H1 (cell line): ENCODE data around the gene LDLRAD4. TPM values are rescaled to one million over a fixed set of nuclear protein-coding genes. Genes with fewer than 3 reads are reported as not detected.

Experiments used
- CTCF ChIA-PET: fragments of 300-600 bp; sonication (Branson Sonifier 250); formaldehyde crosslinking; loops from one replicate; lab custom pipeline; 2021; ENCODE audit not compliant: partially characterized antibody; lab: Charles Lee
- POLR2A ChIA-PET: fragments of 300-600 bp; sonication (Branson Sonifier 250); formaldehyde crosslinking; loops from one replicate; lab custom pipeline; 2021; ENCODE audit warnings: inconsistent platforms; ENCODE audit not compliant: partially characterized antibody; lab: Charles Lee
- DNase-seq, 2 experiments: peaks; one replicate each; pipeline versions ENCODE4 v3.0.0 to v3.0.0-alpha.2; 2010 to 2022; ENCODE audit warnings: low spot score in 2 of 2, low read depth in 1 of 2, mixed read lengths in 1 of 2
- FAIRE-seq: peaks from 2 replicates; lab custom pipeline; 2011; peaks lifted over from hg19 to GRCh38; lab: Jason Lieb, UNC
- H2AFZ ChIP-seq: 2 replicates; pipeline ENCODE4 v1.8.1; 2012; ENCODE audit warnings: low read length, inconsistent platforms
- H2AK5ac ChIP-seq: 2 replicates; pipeline ENCODE4 v1.6.1; 2013; ENCODE audit warnings: low read depth, low read length
- H2BK120ac ChIP-seq: replicated peaks from 2 replicates; pipeline ENCODE3; 2013; ENCODE audit warnings: low read depth, low read length, inconsistent platforms
- H2BK12ac ChIP-seq: 2 replicates; pipeline ENCODE4 v1.6.1; 2013; ENCODE audit warnings: low read depth, low read length
- H2BK15ac ChIP-seq: 2 replicates; pipeline ENCODE4 v1.6.1; 2013; ENCODE audit warnings: low read length
- H2BK20ac ChIP-seq: 2 replicates; pipeline ENCODE4 v1.6.1; 2013; ENCODE audit warnings: low read length
- H2BK5ac ChIP-seq: 2 replicates; pipeline ENCODE4 v1.6.1; 2013; ENCODE audit warnings: low read depth, low read length
- H3K14ac ChIP-seq: 2 replicates; pipeline ENCODE4 v1.6.1; 2013; ENCODE audit warnings: inconsistent platforms; ENCODE audit not compliant: insufficient read length
- H3K18ac ChIP-seq: 2 replicates; pipeline ENCODE4 v1.6.1; 2013; ENCODE audit warnings: low read length; ENCODE audit errors: extremely low read depth
- H3K23ac ChIP-seq: 2 replicates; pipeline ENCODE4 v1.6.1; 2013; ENCODE audit warnings: inconsistent platforms; ENCODE audit not compliant: insufficient read length
- H3K23me2 ChIP-seq: 2 replicates; pipeline ENCODE4 v1.6.1; 2013; ENCODE audit warnings: low read depth, low read length
- H3K27ac ChIP-seq: 2 replicates; pipeline ENCODE4 v1.6.1; 2011; ENCODE audit warnings: low read depth, low read length, inconsistent platforms
- H3K27me3 ChIP-seq, 4 experiments: replicated peaks in 1 of 4; 1 replicate in 1 of 4; 2 replicates in 3 of 4; pipeline versions ENCODE4 v1.6.1 to v1.8.1; 2011 to 2013; ENCODE audit warnings: low read length in 3 of 4, mild to moderate bottlenecking in 3 of 4, inconsistent platforms in 2 of 4, mixed read lengths in 2 of 4, moderate library complexity in 1 of 4; ENCODE audit not compliant: control insufficient read depth in 3 of 4, insufficient read depth in 3 of 4; ENCODE audit errors: extremely low read depth in 1 of 4
- H3K36me3 ChIP-seq, 4 experiments: 2 replicates each; pipeline versions ENCODE4 v1.6.1 to v1.8.1; 2011 to 2013; ENCODE audit warnings: mild to moderate bottlenecking in 4 of 4, low read length in 3 of 4, moderate library complexity in 2 of 4, control low read depth in 1 of 4, inconsistent platforms in 1 of 4; ENCODE audit not compliant: insufficient read depth in 4 of 4, control insufficient read depth in 2 of 4
- H3K4ac ChIP-seq: replicated peaks from 2 replicates; pipeline ENCODE3; 2013; ENCODE audit warnings: low read length, low read depth, mixed read lengths, inconsistent platforms; ENCODE audit not compliant: insufficient read length
- H3K4me1 ChIP-seq, 4 experiments: replicated peaks in 1 of 4; 1 replicate in 1 of 4; 2 replicates in 3 of 4; pipeline versions ENCODE4 v1.6.1 to v1.8.1; 2011 to 2013; ENCODE audit warnings: low read length in 3 of 4, inconsistent platforms in 2 of 4, mixed read lengths in 1 of 4; ENCODE audit not compliant: insufficient read depth in 4 of 4, control insufficient read depth in 3 of 4
- H3K4me2 ChIP-seq, 2 experiments: 2 replicates each; pipeline versions ENCODE4 v1.6.1 to v1.8.1; 2011 to 2013; ENCODE audit warnings: low read depth in 2 of 2, low read length in 2 of 2, control low read depth in 1 of 2, inconsistent platforms in 1 of 2, mild to moderate bottlenecking in 1 of 2; ENCODE audit not compliant: insufficient read depth in 1 of 2
- H3K4me3 ChIP-seq, 4 experiments: fragments of 200-600, 300-600 bp in 1 of 4; sonication (generic), shearing (Covaris generic), sonication (Bioruptor Twin) in 1 of 4; 2 replicates each; pipeline versions ENCODE4 v1.5.1 to v1.8.1; 2011 to 2016; ENCODE audit warnings: low read length in 4 of 4, low read depth in 3 of 4, control low read depth in 2 of 4, inconsistent platforms in 2 of 4, mild to moderate bottlenecking in 2 of 4, mixed read lengths in 1 of 4, moderate library complexity in 1 of 4; ENCODE audit not compliant: insufficient read depth in 2 of 4; ENCODE audit errors: extremely low read depth in 1 of 4
- H3K56ac ChIP-seq: replicated peaks from 2 replicates; pipeline ENCODE3; 2013; ENCODE audit warnings: low read depth, mild to moderate bottlenecking, mixed read lengths, low read length, inconsistent platforms; ENCODE audit not compliant: insufficient read length
- H3K79me1 ChIP-seq: 2 replicates; pipeline ENCODE4 v1.6.1; 2013; ENCODE audit warnings: low read depth, low read length, control low read depth
- H3K79me2 ChIP-seq, 2 experiments: 2 replicates each; pipeline versions ENCODE4 v1.6.1 to v1.8.1; 2012 to 2013; ENCODE audit warnings: low read length in 2 of 2, mild to moderate bottlenecking in 2 of 2, inconsistent platforms in 1 of 2; ENCODE audit not compliant: insufficient read depth in 2 of 2, control insufficient read depth in 1 of 2
- H3K9ac ChIP-seq, 4 experiments: replicated peaks in 1 of 4; 1 replicate in 1 of 4; 2 replicates in 3 of 4; pipeline versions ENCODE4 v1.6.1 to v1.8.1; 2011 to 2013; ENCODE audit warnings: low read depth in 3 of 4, low read length in 3 of 4, control low read depth in 2 of 4, mild to moderate bottlenecking in 2 of 4, moderate library complexity in 2 of 4, inconsistent platforms in 1 of 4; ENCODE audit errors: extremely low read depth in 1 of 4
- H3K9me3 ChIP-seq, 2 experiments: 2 replicates each; pipeline versions ENCODE4 v1.6.1 to v1.8.1; 2012 to 2013; ENCODE audit warnings: mild to moderate bottlenecking in 2 of 2, moderate library complexity in 2 of 2, control low read depth in 1 of 2, inconsistent platforms in 1 of 2, low read depth in 1 of 2, low read length in 1 of 2, mixed read lengths in 1 of 2; ENCODE audit not compliant: insufficient read depth in 2 of 2
- H4K20me1 ChIP-seq, 2 experiments: replicated peaks in 1 of 2; 2 replicates each; pipeline versions ENCODE3 to v1.8.1; 2011 to 2013; ENCODE audit warnings: inconsistent platforms in 2 of 2, low read length in 2 of 2, mild to moderate bottlenecking in 1 of 2; ENCODE audit not compliant: insufficient read depth in 2 of 2, control insufficient read depth in 1 of 2
- H4K5ac ChIP-seq: 2 replicates; pipeline ENCODE4 v1.6.1; 2013; ENCODE audit warnings: low read length, low read depth, mixed read lengths, inconsistent platforms; ENCODE audit not compliant: insufficient read length
- H4K8ac ChIP-seq: 2 replicates; pipeline ENCODE4 v1.8.0; 2013; ENCODE audit warnings: mild to moderate bottlenecking, moderate library complexity, low read length, inconsistent platforms; ENCODE audit not compliant: insufficient read depth; ENCODE audit errors: extremely low read depth
- H4K91ac ChIP-seq: replicated peaks from 2 replicates; pipeline ENCODE3; 2013; ENCODE audit warnings: low read length, mixed read lengths, inconsistent platforms; ENCODE audit not compliant: insufficient read length
- GABPA ChIP-seq: IDR thresholded peaks from 2 replicates; pipeline ENCODE4 v1.6.1; 2011; ENCODE audit warnings: mild to moderate bottlenecking, low read length, moderate library complexity, borderline replicate concordance; ENCODE audit not compliant: insufficient read depth
- JUND ChIP-seq: IDR thresholded peaks from 2 replicates; pipeline ENCODE4 v1.6.1; 2011; ENCODE audit warnings: mild to moderate bottlenecking, improper control_type of control experiment, low read length
- NANOG ChIP-seq: IDR thresholded peaks from 2 replicates; pipeline ENCODE4 v1.6.1; 2011; ENCODE audit warnings: low read length, low read depth, mild to moderate bottlenecking, inconsistent platforms; ENCODE audit not compliant: insufficient read depth, poor library complexity, severe bottlenecking
- POLR2AphosphoS5 ChIP-seq: IDR thresholded peaks from 2 replicates; pipeline ENCODE4 v1.6.1; 2011; ENCODE audit warnings: low read depth, low read length
- SIX5 ChIP-seq: IDR thresholded peaks from 2 replicates; pipeline ENCODE4 v1.6.1; 2011; ENCODE audit warnings: mild to moderate bottlenecking, low read depth, low read length
- SP1 ChIP-seq: IDR thresholded peaks from 2 replicates; pipeline ENCODE4 v1.6.1; 2011; ENCODE audit warnings: low read depth, low read length
- TBP ChIP-seq: IDR thresholded peaks from 2 replicates; pipeline ENCODE4 v1.6.1; 2011; ENCODE audit warnings: low read depth, low read length, improper control_type of control experiment
- WGBS, 2 experiments: shearing (Covaris generic) in 1 of 2; methylation state at CpG; one replicate each; pipeline versions ENCODE4 v1.1.6 to v1.1.7; 2013 to 2015; ENCODE audit warnings: low lambda C conversion rate in 2 of 2, mixed read lengths in 2 of 2, inconsistent platforms in 1 of 2, low coverage in 1 of 2, missing lambda C conversion rate in 1 of 2; ENCODE audit not compliant: insufficient replicate concordance in 2 of 2, insufficient coverage in 1 of 2, insufficient read length in 1 of 2; ENCODE audit errors: extremely low coverage in 1 of 2, missing lambda C conversion rate in 1 of 2; 5-methylcytosine and 5-hydroxymethylcytosine counted together
- polyA plus RNA-seq, 7 experiments: library from polyadenylated mRNA; depleted of rRNA in 3 of 7; stranded (reverse) in 5 of 7; unstranded in 2 of 7; fragments of >200 nt in 5 of 7; fragments of 200-250 nt in 2 of 7; gene quantifications; 1 replicate in 5 of 7; 2 replicates in 1 of 7; 4 replicates in 1 of 7; pipeline versions ENCODE4 v1.2.1 to v1.2.3, GENCODE V29; 2011 to 2013; ENCODE audit warnings: missing spikeins in 2 of 7, mixed read lengths in 2 of 7
- total RNA-seq: library from RNA; stranded (reverse); fragmentation: NEBNext Ultra II Directional; extraction: Animal tissue kit (Norgen Biotek cat#: 25700); gene quantifications from 2 replicates; pipeline ENCODE4 v1.2.1, GENCODE V29; 2021

LDLRAD4 gene
- total and polyA plus RNA-seq, 2 of the 8 experiments (the other 6 are each of a cell fraction or from before 2014, with no cell fraction given) = 0.77 to 1.4 TPM

DNA sequence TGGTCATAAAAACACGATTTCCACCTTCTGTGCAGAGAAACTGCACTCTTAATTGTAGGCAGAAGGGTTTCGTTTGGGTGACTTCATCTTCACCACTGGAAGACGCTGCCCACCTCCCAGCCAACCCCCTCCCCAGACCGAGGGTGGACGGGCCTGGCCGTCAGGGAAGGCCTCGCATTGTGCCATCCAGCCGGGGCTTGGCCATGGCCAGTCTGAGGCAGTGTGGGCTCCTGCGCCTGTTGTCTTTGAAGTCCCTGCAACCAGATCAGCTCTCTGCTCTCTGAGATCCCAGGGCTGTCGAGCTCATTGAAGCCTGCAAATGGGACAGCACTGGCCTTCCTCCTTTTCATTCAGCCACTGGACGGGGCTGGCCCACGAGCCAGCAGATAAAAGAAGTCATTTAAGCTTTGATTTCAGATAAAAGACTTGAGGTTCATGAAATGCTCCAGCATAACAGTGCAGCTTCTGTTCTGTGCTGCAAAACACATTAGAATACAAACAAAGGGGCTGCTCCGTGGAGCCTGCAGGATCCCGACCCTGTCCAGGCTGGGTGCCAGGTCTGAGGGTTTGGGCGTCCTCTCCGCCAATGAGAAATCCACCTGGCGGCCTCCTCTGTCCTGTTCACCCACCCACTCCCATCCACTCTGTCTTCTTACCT is 253.5 kb downstream of the LDLRAD4 start:
- H4K8ac ChIP-seq = no peak overlapping the region; the same call in 1 of the 2 replicates
- H3K4me1 ChIP-seq = peaks cover 0 to 3% (median 2%) of the 10 kb centered on the region in 4 experiments; a peak in 4 of 7 replicates
- no peak overlapping the region for H3K27ac ChIP-seq
- no peak overlapping the region for H2AFZ ChIP-seq
- no peaks in the 10 kb centered on the region for H3K36me3 ChIP-seq
- no peak overlapping the region for H3K14ac ChIP-seq
- no peaks in the 10 kb centered on the region for H3K27me3 ChIP-seq
- H3K9ac ChIP-seq = no peak overlapping the region
- H2BK12ac ChIP-seq = no peak overlapping the region
- H3K4me2 ChIP-seq = no peak overlapping the region
- ChIA-PET CTCF (interaction anchor here (1.0 to 1.6 kb wide), 2 partner anchors 12 to 47 kb away, joined by 3 to 4 read pairs; no protein-coding TSS in a partner anchor), POLR2A (no interaction called here)
- no peak overlapping the region for H3K4ac ChIP-seq
- H3K9me3 ChIP-seq = no peaks in the 10 kb centered on the region
- H3K79me2 ChIP-seq = no peaks in the 10 kb centered on the region
- no peak for TF ChIP-seq TBP
- no peak for TF ChIP-seq SIX5
- TF ChIP-seq SP1 = no peak
- no peak for TF ChIP-seq NANOG
- no peak for TF ChIP-seq JUND
- TF ChIP-seq GABPA = no peak
- no peak for TF ChIP-seq POLR2AphosphoS5
- TF ChIP-seq, all 59 proteins: peak for 0
- H3K56ac ChIP-seq = no peak overlapping the region
- no peak overlapping the region for H3K4me3 ChIP-seq
- DNase-seq = no peak
- H4K20me1 ChIP-seq = no peaks in the 10 kb centered on the region
- H2BK120ac ChIP-seq = no peak overlapping the region
- no peak overlapping the region for H4K91ac ChIP-seq
- WGBS, 2 experiments = 83% methylated on average over 17 of the region's 17 CpGs; no CpG with 5 or more reads in 1 of the 2 experiments
- no peak overlapping the region for H2BK5ac ChIP-seq
- no peak for FAIRE-seq
- H2AK5ac ChIP-seq = no peak overlapping the region
- no peaks in the 10 kb centered on the region for H3K79me1 ChIP-seq
- no peak overlapping the region for H4K5ac ChIP-seq
- H2BK20ac ChIP-seq = no peak overlapping the region
- no peaks in the 10 kb centered on the region for H3K23me2 ChIP-seq
- H2BK15ac ChIP-seq = 0 out of 2 replicates have a peak overlapping the region, but pooled peaks have one; percentile 29
- no peak overlapping the region for H3K23ac ChIP-seq
- no peak overlapping the region for H3K18ac ChIP-seq
